Stimulated activated CD4-positive, alpha-beta T cell treated with anti-CD3 and anti-CD28 coated beads, Interleukin-15, amount 100 ng/mL, for 1 hour (primary cell): ENCODE results near the gene PCDHGC4.

ENCODE experiments used
- DNase-seq, 2 donors: peaks; one replicate each; pipeline ENCODE4 v3.0.0-alpha.2; 2020; ENCODE audit warnings: low read depth in 1 of 2, low spot score in 1 of 2

Gene PCDHGC4

GRCh38 chr5:141528291-141528984 lies 43.6 kb downstream of the PCDHGC4 start:
- DNase-seq = no peak

- DNase-seq = no peak
These were observed 44.2 kb downstream of the PCDHGC4 start for GRCh38 chr5:141529002-141529401.

GRCh38 chr5:141529873-141530272 lies 45.0 kb downstream of the PCDHGC4 start:
- DNase-seq = no peak

- DNase-seq = no peak
These were observed 47.9 kb downstream of the PCDHGC4 start for GRCh38 chr5:141532726-141533125.

GRCh38 chr5:141533897-141534296 lies 49.1 kb downstream of the PCDHGC4 start:
- no peak for DNase-seq

GRCh38 chr5:141534492-141535213 lies 49.8 kb downstream of the PCDHGC4 start:
- DNase-seq = no peak
